ENCODE data around the gene RAD51B. TPM values are rescaled to one million over a fixed set of nuclear protein-coding genes. Genes with fewer than 3 reads are reported as not detected.

RAD51B gene
- total and polyA plus RNA-seq, 9 donors, result 21.6 to 70.1 (median 35.1) TPM

DNA sequence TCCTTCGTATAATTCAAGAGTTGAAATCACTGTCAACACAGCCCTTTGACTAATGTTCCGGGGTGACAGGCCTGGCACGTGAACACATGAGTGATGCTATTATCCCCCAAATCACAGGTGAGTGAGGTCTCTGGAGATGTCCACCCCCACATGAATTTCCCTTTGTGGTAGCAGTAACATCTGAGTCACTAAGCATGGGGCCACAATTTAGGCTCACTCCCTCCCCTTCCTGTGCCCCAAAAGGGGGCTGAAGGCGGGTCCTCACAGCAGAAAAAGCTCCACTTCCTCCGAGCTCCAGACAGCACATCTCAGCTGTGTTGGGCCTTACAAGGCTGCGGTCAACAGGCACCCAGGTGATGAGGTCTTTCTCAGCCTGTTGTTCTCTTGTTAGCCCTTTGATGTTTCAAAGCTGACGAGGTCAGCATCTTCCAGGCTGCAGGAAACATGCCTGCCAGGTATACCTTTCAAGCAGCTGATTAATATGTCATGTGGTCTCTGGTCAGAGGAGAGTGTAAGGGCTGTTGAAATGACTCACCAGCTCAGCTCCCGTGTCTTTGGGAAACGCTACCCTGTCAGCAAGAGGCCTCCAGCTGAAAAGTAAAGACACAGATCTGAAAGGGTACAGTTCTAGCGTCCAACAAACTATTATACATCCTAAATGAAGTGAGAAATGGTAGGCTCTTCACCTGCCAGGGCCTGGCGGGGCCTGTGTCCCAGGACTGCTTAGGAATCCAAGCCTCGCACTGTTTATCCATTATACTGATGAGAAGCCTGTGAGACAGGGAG lies 866.0 kb downstream of the RAD51B start:
- peaks cover 35% of the 10 kb centered on the region for H3K4me1 ChIP-seq (ENCODE audit: insufficient read depth)
- peak in 1 of 5 donors; percentile 18 for DNase-seq
- WGBS, 3 donors, result 89 to 92% (median 91%) methylated on average over 12 of the region's 12 CpGs
- TF ChIP-seq POLR2A (IDR thresholded peaks at IDR 0.05) (no peak), EP300 (IDR thresholded peaks at IDR 0.05) (no peak)
- TF ChIP-seq, protein P1, sequence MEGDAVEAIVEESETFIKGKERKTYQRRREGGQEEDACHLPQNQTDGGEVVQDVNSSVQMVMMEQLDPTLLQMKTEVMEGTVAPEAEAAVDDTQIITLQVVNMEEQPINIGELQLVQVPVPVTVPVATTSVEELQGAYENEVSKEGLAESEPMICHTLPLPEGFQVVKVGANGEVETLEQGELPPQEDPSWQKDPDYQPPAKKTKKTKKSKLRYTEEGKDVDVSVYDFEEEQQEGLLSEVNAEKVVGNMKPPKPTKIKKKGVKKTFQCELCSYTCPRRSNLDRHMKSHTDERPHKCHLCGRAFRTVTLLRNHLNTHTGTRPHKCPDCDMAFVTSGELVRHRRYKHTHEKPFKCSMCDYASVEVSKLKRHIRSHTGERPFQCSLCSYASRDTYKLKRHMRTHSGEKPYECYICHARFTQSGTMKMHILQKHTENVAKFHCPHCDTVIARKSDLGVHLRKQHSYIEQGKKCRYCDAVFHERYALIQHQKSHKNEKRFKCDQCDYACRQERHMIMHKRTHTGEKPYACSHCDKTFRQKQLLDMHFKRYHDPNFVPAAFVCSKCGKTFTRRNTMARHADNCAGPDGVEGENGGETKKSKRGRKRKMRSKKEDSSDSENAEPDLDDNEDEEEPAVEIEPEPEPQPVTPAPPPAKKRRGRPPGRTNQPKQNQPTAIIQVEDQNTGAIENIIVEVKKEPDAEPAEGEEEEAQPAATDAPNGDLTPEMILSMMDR (IDR thresholded peaks at IDR 0.05), result no peak
- intact Hi-C loops (cut with DNase I), result loop anchor here in 3 of 4 donors (5.0 to 10.0 kb wide), 3 partner anchors 72 to 99 kb away; no protein-coding TSS in a partner anchor
- no peak overlapping the region for H3K4me3 ChIP-seq
- no peaks in the 10 kb centered on the region for H3K27me3 ChIP-seq
- no peaks in the 10 kb centered on the region for H3K36me3 ChIP-seq
- H3K9me3 ChIP-seq, result no peaks in the 10 kb centered on the region
- H3K27ac ChIP-seq, result no peak overlapping the region

DNA sequence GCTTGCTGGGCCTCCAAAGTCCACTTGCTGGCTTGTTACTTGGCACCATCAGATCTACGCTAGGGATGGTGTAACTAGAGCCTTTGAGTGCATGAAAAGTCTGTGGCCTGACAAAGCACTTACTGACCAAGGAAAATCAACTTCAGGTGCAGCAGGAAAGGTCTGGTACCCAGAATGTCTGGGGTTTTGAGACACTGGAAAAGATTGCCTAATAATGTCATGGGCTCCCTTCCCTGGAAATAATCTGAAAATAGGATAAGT lies 866.6 kb downstream of the RAD51B start:
- intact Hi-C loops (cut with DNase I), result loop anchor here in 3 of 4 donors (5.0 to 10.0 kb wide), 3 partner anchors 71 to 99 kb away; no protein-coding TSS in a partner anchor
- H3K27ac ChIP-seq, result no peak overlapping the region

DNA sequence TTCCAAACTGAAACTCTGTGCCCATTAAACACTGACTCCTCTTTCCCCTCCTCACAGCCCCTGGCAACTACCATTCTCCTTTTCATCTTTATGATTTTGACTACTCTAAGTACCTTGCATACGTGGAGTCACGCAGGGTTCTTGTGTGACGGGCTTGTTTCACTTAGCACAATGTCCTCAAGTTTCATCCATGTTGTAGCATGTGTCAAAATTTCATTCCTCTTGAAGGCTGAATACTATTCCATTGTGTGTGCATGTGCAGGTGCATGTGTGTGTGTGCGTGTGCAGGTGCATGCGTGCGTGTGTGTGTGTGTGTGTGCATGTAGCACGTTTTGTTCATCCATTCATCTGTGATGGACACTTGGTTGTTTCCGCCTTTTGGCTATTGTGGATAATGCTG lies 867.1 kb downstream of the RAD51B start:
- peak in 1 of 5 donors; percentile 4 for DNase-seq
- H3K4me3 ChIP-seq, result no peak overlapping the region
- H3K27ac ChIP-seq, result no peak overlapping the region
- H3K36me3 ChIP-seq, result no peaks in the 10 kb centered on the region
- H3K27me3 ChIP-seq, result no peaks in the 10 kb centered on the region
- peaks cover 27% of the 10 kb centered on the region for H3K4me1 ChIP-seq (ENCODE audit: insufficient read depth)
- no peaks in the 10 kb centered on the region for H3K9me3 ChIP-seq
- intact Hi-C loops (cut with DNase I), result loop anchor here in 3 of 4 donors (5.0 to 10.0 kb wide), 3 partner anchors 71 to 98 kb away; no protein-coding TSS in a partner anchor
- TF ChIP-seq POLR2A (IDR thresholded peaks at IDR 0.05), result no peak
- no peak for TF ChIP-seq EP300 (IDR thresholded peaks at IDR 0.05)
- TF ChIP-seq, protein P1 (IDR thresholded peaks at IDR 0.05), result no peak
- WGBS, 3 donors, result 85 to 98% (median 92%) methylated on average over 8 of the region's 8 CpGs

More for the DNA sequence above, 866.6 kb downstream of the RAD51B start:
- no peak for DNase-seq
- H3K27me3 ChIP-seq, result no peaks in the 10 kb centered on the region
- no peaks in the 10 kb centered on the region for H3K36me3 ChIP-seq
- WGBS, 3 donors, result 96 to 100% (median 100%) methylated on average over 1 of the region's 1 CpG
- peaks cover 32% of the 10 kb centered on the region for H3K4me1 ChIP-seq (ENCODE audit: insufficient read depth)
- TF ChIP-seq, protein P1 (IDR thresholded peaks at IDR 0.05), result no peak
- no peak for TF ChIP-seq EP300 (IDR thresholded peaks at IDR 0.05)
- TF ChIP-seq POLR2A (IDR thresholded peaks at IDR 0.05), result no peak
- H3K9me3 ChIP-seq, result no peaks in the 10 kb centered on the region
- no peak overlapping the region for H3K4me3 ChIP-seq

DNA sequence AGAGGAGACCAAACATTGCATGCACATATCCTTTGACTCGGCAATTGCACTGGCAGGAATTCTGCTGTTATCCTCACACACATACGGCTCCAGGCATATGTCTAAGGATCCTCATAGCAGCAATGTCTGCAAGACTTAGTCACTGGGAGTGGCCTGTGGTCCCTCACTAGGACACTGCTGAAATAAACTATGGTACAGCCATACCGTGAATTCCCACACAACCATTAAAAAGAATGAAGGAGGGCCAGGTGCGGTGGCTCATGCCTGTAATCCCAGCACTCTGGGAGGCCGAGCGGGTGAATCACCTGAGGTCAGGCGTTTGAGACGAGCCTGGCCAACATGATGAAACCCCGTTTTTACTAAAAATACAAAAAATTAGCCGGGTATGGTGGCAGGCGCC lies 868.2 kb downstream of the RAD51B start:
- 88 to 93% (median 89%) methylated on average over 11 of the region's 11 CpGs for WGBS, 3 donors
- H3K9me3 ChIP-seq, result no peaks in the 10 kb centered on the region
- DNase-seq, result no peak
- H3K27me3 ChIP-seq, result no peaks in the 10 kb centered on the region
- H3K27ac ChIP-seq, result no peak overlapping the region
- intact Hi-C loops (cut with DNase I), result loop anchor here in 3 of 4 donors (2.0 to 10.0 kb wide), 4 partner anchors 51 to 97 kb away; no protein-coding TSS in a partner anchor
- H3K4me3 ChIP-seq, result no peak overlapping the region
- H3K36me3 ChIP-seq, result no peaks in the 10 kb centered on the region
- TF ChIP-seq, protein P1 (IDR thresholded peaks at IDR 0.05), result no peak
- TF ChIP-seq EP300 (IDR thresholded peaks at IDR 0.05), result no peak
- no peak for TF ChIP-seq POLR2A (IDR thresholded peaks at IDR 0.05)
- peaks cover 24% of the 10 kb centered on the region for H3K4me1 ChIP-seq (ENCODE audit: insufficient read depth)

Measured in ovary (tissue), 9 donors.